HCT116 (cell line): ENCODE data around the gene ZNF189. TPM values are rescaled to one million over a fixed set of nuclear protein-coding genes. Genes with fewer than 3 reads are reported as not detected.

Experiments used
- ATAC-seq: fragments of 200-7000 bp; cut with Tn5 transposase; 2 replicates; pipeline ENCODE4 v1.9.1; 2020; ENCODE audit warnings: mild to moderate bottlenecking, moderate library complexity
- BruUV-seq: library from RNA; stranded (reverse); fragments of 400-500 nt; replicated peaks from 2 replicates; lab custom pipeline; 2021; lab: Mats Ljungman, UMichigan
- CTCF ChIA-PET: fragments of 300-600 bp; sonication (Branson Sonifier 250); formaldehyde crosslinking; loops from one replicate; lab custom pipeline; 2021; ENCODE audit warnings: antibody characterized with exemption; lab: Charles Lee
- POLR2A ChIA-PET: fragments of 300-600, 350-600 bp; sonication (Branson Sonifier 250); formaldehyde crosslinking; loops from one replicate; lab custom pipeline; 2021; ENCODE audit warnings: antibody characterized with exemption; lab: Charles Lee
- RAD21 ChIA-PET, 2 experiments: fragments of 300-600 bp; sonication (Branson Sonifier 250); formaldehyde crosslinking; loops; one replicate each; lab custom pipeline; 2023; ENCODE audit warnings: low total read pairs in 2 of 2; ENCODE audit not compliant: uncharacterized antibody in 2 of 2, unreplicated experiment in 2 of 2, low non-redundant PET in 1 of 2; lab: Charles Lee
- DNase-seq: peaks from one replicate; pipeline ENCODE4 v3.0.0-alpha.2; 2010; ENCODE audit warnings: low read depth, low spot score
- H2AFZ ChIP-seq: fragments of 200-600 bp; shearing (Covaris generic), sonication (generic); 2 replicates; pipeline ENCODE4 v1.6.1; 2017; ENCODE audit warnings: low read depth, mixed run types, mixed read lengths, antibody characterized with exemption, low read length; ENCODE audit not compliant: poor library complexity, severe bottlenecking
- H3K27ac ChIP-seq: 2 replicates; pipeline ENCODE4 v1.5.1; 2012; ENCODE audit warnings: low read depth, low read length
- H3K27me3 ChIP-seq: fragments of 200-600 bp; sonication (generic); 2 replicates; pipeline ENCODE4 v1.6.1; 2016; ENCODE audit warnings: mixed run types, low read length, mixed read lengths; ENCODE audit not compliant: insufficient read depth
- H3K36me3 ChIP-seq, 2 experiments: fragments of 200-500 bp in 1 of 2; fragments of 200-600 bp in 1 of 2; sonication (Bioruptor generic) in 1 of 2; sonication (generic) in 1 of 2; 2 replicates each; pipeline versions ENCODE4 v1.5.1 to v1.6.1; 2014 to 2016; ENCODE audit warnings: low read length in 2 of 2, inconsistent platforms in 1 of 2, mixed read lengths in 1 of 2, mixed run types in 1 of 2; ENCODE audit not compliant: insufficient read depth in 2 of 2, control insufficient read depth in 1 of 2
- H3K4me1 ChIP-seq, 2 experiments: fragments of 200-600 bp in 1 of 2; sonication (generic) in 1 of 2; 2 replicates each; pipeline versions ENCODE4 v1.5.1 to v1.6.1; 2012 to 2017; ENCODE audit warnings: low read length in 2 of 2, inconsistent platforms in 1 of 2, mild to moderate bottlenecking in 1 of 2, mixed read lengths in 1 of 2, mixed run types in 1 of 2, moderate library complexity in 1 of 2; ENCODE audit not compliant: insufficient read depth in 2 of 2, control insufficient read depth in 1 of 2
- H3K4me2 ChIP-seq: fragments of 200-600 bp; sonication (generic); 2 replicates; pipeline ENCODE4 v1.6.1; 2017; ENCODE audit warnings: mixed run types, low read length, mixed read lengths
- H3K4me3 ChIP-seq, 2 experiments: fragments of 200-600 bp in 1 of 2; sonication (generic) in 1 of 2; replicated peaks in 1 of 2; 2 replicates each; pipeline ENCODE4 v1.5.1; 2011 to 2016; ENCODE audit warnings: low read length in 2 of 2, control low read depth in 1 of 2, low read depth in 1 of 2, mild to moderate bottlenecking in 1 of 2, mixed read lengths in 1 of 2, mixed run types in 1 of 2
- H3K79me2 ChIP-seq: fragments of 200-600 bp; sonication (generic); 2 replicates; pipeline ENCODE4 v1.6.1; 2017; ENCODE audit warnings: mild to moderate bottlenecking, mixed run types, low read length, moderate library complexity, mixed read lengths; ENCODE audit not compliant: insufficient read depth
- H3K9ac ChIP-seq: fragments of 200-600 bp; sonication (generic); 2 replicates; pipeline ENCODE4 v1.6.1; 2016; ENCODE audit warnings: low read length, mixed read lengths
- H3K9me2 ChIP-seq: fragments of 200-600 bp; sonication (generic), shearing (Covaris generic); 2 replicates; pipeline ENCODE4 v1.6.1; 2017; ENCODE audit warnings: mixed run types, mild to moderate bottlenecking, moderate library complexity; ENCODE audit not compliant: insufficient read depth
- H3K9me3 ChIP-seq, 2 experiments: fragments of 200-500 bp in 1 of 2; fragments of 200-600 bp in 1 of 2; sonication (Bioruptor generic) in 1 of 2; sonication (generic) in 1 of 2; 2 replicates each; pipeline ENCODE4 v1.6.1; 2014 to 2017; ENCODE audit warnings: low read length in 2 of 2, mixed read lengths in 2 of 2, inconsistent platforms in 1 of 2, low read depth in 1 of 2, mild to moderate bottlenecking in 1 of 2, mixed run types in 1 of 2, moderate library complexity in 1 of 2; ENCODE audit not compliant: control insufficient read depth in 1 of 2, insufficient read depth in 1 of 2
- H4K20me1 ChIP-seq: fragments of 200-600 bp; sonication (generic), shearing (Covaris generic); 2 replicates; pipeline ENCODE4 v1.6.1; 2017; ENCODE audit warnings: mixed run types, mild to moderate bottlenecking, moderate library complexity; ENCODE audit not compliant: insufficient read depth
- ELF1 ChIP-seq: IDR thresholded peaks from 2 replicates; pipeline ENCODE4 v1.6.1; 2012; ENCODE audit warnings: low read depth, borderline replicate concordance
- EZH2 ChIP-seq: fragments of 200-600 bp; sonication (generic); IDR thresholded peaks from 2 replicates; pipeline ENCODE4 v1.6.1; 2017; ENCODE audit warnings: antibody characterized with exemption, mixed run types
- EZH2phosphoT487 ChIP-seq: fragments of 200-600 bp; IDR thresholded peaks from 2 replicates; pipeline ENCODE4 v1.6.1; 2018; ENCODE audit warnings: antibody characterized with exemption, borderline replicate concordance
- FOSL1 ChIP-seq: IDR thresholded peaks from 2 replicates; pipeline ENCODE4 v1.6.1; 2012; ENCODE audit warnings: low read depth
- JUND ChIP-seq: IDR thresholded peaks from 2 replicates; pipeline ENCODE4 v1.6.1; 2012
- SIN3A ChIP-seq: IDR thresholded peaks from 2 replicates; pipeline ENCODE4 v1.6.1; 2012; ENCODE audit warnings: low read depth
- YY1 ChIP-seq: IDR thresholded peaks from 2 replicates; pipeline ENCODE4 v1.6.1; 2011; ENCODE audit warnings: low read length, low read depth, moderate library complexity, mild to moderate bottlenecking; ENCODE audit not compliant: insufficient replicate concordance; ENCODE audit errors: extremely low read depth
- ZFX ChIP-seq: fragments of 450-650 bp; IDR thresholded peaks from 2 replicates; pipeline ENCODE4 v1.6.1; 2017
- ZNF274 ChIP-seq: fragments of 200-500 bp; sonication (Bioruptor generic); IDR thresholded peaks from 2 replicates; pipeline ENCODE4 v1.6.1; 2014; ENCODE audit warnings: mild to moderate bottlenecking, low read depth, low read length, inconsistent platforms
- intact Hi-C: fragments of 100-400 bp; cut with micrococcal nuclease; formaldehyde crosslinking; loops from 2 replicates; pipeline ENCODE4 v1.10.0; 2022
- total RNA-seq: library from RNA; stranded (reverse); gene quantifications from one replicate; pipeline ENCODE4 v1.2.1, GENCODE V29; 2021; ENCODE audit not compliant: unreplicated experiment
- TF ChIP-seq, protein P1 (sequence below): IDR thresholded peaks from 2 replicates; pipeline ENCODE4 v1.6.1; 2012; ENCODE audit warnings: low read depth

Gene ZNF189
- total RNA-seq, 1 experiment from 2014 or later: 10.6 TPM

DNA sequence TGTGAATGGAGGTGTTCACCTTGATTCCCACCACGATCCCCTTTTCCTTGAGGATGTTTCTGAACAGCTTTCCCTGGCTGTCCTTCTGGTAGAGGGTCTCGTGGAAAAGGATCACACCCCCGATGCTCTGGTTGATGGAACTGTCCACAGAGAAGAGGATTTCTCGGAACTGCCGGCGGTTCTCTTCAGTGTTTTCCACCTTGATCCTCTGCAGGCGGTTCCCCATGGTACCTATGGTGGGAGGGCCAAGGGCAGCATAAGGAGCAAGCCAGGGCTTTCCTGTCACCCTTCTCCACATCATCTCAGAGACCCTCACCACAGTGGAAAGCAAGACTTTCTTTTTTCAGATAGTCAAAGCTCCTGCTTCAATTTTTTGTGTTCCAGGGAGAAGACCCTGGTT is 31.1 kb downstream of the ZNF189 start:
- Histone ChIP-seq H3K9me2 (no peaks in the 10 kb centered on the region), H3K9ac (no peak overlapping the region), H3K27ac (no peak overlapping the region), H3K9me3 (no peaks in the 10 kb centered on the region), H3K4me3 (no peak overlapping the region), H4K20me1 (no peaks in the 10 kb centered on the region), H3K27me3 (peaks cover 10% of the 10 kb centered on the region), H3K79me2 (no peaks in the 10 kb centered on the region), H3K4me2 (no peak overlapping the region), H3K4me1 (no peaks in the 10 kb centered on the region), H3K36me3 (no peaks in the 10 kb centered on the region), H2AFZ (no peak overlapping the region)
- BruUV-seq: no TSS peak
- ChIA-PET RAD21 (no interaction called here), POLR2A (no interaction called here), CTCF (no interaction called here)
- intact Hi-C loops: no loop called here
- no peak for DNase-seq
- TF ChIP-seq ELF1 (no peak), ZNF274 (no peak), EZH2phosphoT487 (no peak), YY1 (no peak), ZFX (no peak), EZH2 (no peak), FOSL1 (no peak), JUND (no peak)
- no peak for ATAC-seq

DNA sequence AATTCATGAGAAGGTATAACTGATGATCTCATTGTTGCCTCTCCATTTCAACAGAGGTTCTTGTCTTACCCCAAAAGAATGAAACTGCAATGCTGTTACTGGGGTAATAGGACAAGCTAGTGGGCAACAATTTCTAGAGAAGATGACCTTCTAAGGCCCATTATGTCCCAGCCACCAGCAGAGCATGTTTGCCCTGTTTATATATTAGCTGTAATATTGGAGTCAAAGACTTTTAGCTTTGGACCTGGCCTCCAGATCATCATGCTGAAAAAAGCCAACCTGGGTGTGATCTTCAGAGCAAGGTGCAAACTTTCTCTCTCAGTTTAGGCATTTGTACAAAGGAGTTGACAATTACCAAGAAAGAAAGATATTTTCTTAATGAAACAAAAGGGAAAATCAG is 33.5 kb downstream of the ZNF189 start:
- peaks cover 13% of the 10 kb centered on the region for H3K27me3 ChIP-seq
- H2AFZ ChIP-seq: no peak overlapping the region
- H3K4me3 ChIP-seq: no peak overlapping the region
- no peak overlapping the region for H3K4me2 ChIP-seq
- BruUV-seq: no TSS peak
- no peak overlapping the region for H3K27ac ChIP-seq
- no peaks in the 10 kb centered on the region for H4K20me1 ChIP-seq
- no peaks in the 10 kb centered on the region for H3K36me3 ChIP-seq
- no peak overlapping the region for H3K9ac ChIP-seq
- no peaks in the 10 kb centered on the region for H3K79me2 ChIP-seq
- POLR2A ChIA-PET: no interaction called here
- no peaks in the 10 kb centered on the region for H3K4me1 ChIP-seq
- H3K9me2 ChIP-seq: no peaks in the 10 kb centered on the region
- no peak for ATAC-seq
- TF ChIP-seq, protein P1, sequence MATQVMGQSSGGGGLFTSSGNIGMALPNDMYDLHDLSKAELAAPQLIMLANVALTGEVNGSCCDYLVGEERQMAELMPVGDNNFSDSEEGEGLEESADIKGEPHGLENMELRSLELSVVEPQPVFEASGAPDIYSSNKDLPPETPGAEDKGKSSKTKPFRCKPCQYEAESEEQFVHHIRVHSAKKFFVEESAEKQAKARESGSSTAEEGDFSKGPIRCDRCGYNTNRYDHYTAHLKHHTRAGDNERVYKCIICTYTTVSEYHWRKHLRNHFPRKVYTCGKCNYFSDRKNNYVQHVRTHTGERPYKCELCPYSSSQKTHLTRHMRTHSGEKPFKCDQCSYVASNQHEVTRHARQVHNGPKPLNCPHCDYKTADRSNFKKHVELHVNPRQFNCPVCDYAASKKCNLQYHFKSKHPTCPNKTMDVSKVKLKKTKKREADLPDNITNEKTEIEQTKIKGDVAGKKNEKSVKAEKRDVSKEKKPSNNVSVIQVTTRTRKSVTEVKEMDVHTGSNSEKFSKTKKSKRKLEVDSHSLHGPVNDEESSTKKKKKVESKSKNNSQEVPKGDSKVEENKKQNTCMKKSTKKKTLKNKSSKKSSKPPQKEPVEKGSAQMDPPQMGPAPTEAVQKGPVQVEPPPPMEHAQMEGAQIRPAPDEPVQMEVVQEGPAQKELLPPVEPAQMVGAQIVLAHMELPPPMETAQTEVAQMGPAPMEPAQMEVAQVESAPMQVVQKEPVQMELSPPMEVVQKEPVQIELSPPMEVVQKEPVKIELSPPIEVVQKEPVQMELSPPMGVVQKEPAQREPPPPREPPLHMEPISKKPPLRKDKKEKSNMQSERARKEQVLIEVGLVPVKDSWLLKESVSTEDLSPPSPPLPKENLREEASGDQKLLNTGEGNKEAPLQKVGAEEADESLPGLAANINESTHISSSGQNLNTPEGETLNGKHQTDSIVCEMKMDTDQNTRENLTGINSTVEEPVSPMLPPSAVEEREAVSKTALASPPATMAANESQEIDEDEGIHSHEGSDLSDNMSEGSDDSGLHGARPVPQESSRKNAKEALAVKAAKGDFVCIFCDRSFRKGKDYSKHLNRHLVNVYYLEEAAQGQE: no peak
- no peak for TF ChIP-seq SIN3A
- TF ChIP-seq, all 23 proteins: peak for 0
- no peak for DNase-seq
- ChIA-PET RAD21 (no interaction called here), CTCF (no interaction called here)
- intact Hi-C loops: no loop called here
- H3K9me3 ChIP-seq: no peaks in the 10 kb centered on the region
